ENCODE data around the gene SURF1.

SURF1 gene

DNA sequence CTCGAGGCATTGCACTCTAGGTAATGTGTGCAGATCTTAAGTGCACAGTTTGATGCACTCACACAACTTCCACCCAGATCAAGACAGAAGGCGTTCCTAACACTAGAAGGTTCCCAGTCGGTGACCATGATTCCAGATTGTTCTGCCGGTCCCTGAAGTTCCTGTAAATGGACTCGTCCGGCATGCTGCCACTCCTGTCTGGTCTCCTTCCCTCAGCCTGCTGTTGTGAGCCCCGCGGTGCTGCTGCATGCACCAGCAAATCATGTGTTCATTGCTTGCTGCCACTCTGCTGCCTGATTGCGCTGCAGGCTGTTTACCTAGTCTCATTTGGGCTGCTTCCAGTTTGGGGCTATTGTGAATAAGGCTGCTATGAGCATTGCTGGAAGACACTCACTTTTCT, 31.4 kb upstream of the SURF1 start:
- no peaks in the 10 kb centered on the region for H3K79me2 ChIP-seq (ENCODE audit: insufficient read depth, low read length)
- H3K27me3 ChIP-seq (ENCODE audit: low read length), result no peaks in the 10 kb centered on the region
- H3K4me2 ChIP-seq (ENCODE audit: low read depth, low read length, poor library complexity, severe bottlenecking), result no peak overlapping the region
- H2AFZ ChIP-seq (ENCODE audit: low read depth, low read length, severe bottlenecking), result no peak overlapping the region
- H3K9ac ChIP-seq (ENCODE audit: low read length), result no peak overlapping the region
- H3K4me3 ChIP-seq (ENCODE audit: insufficient read depth, low read length, poor library complexity, severe bottlenecking), result no peak overlapping the region
- TF ChIP-seq EZH2phosphoT487 (conservative IDR thresholded peaks at IDR 0.05; ENCODE audit: low read length), result no peak
- TF ChIP-seq, protein P1, sequence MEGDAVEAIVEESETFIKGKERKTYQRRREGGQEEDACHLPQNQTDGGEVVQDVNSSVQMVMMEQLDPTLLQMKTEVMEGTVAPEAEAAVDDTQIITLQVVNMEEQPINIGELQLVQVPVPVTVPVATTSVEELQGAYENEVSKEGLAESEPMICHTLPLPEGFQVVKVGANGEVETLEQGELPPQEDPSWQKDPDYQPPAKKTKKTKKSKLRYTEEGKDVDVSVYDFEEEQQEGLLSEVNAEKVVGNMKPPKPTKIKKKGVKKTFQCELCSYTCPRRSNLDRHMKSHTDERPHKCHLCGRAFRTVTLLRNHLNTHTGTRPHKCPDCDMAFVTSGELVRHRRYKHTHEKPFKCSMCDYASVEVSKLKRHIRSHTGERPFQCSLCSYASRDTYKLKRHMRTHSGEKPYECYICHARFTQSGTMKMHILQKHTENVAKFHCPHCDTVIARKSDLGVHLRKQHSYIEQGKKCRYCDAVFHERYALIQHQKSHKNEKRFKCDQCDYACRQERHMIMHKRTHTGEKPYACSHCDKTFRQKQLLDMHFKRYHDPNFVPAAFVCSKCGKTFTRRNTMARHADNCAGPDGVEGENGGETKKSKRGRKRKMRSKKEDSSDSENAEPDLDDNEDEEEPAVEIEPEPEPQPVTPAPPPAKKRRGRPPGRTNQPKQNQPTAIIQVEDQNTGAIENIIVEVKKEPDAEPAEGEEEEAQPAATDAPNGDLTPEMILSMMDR (IDR thresholded peaks at IDR 0.05; ENCODE audit: insufficient read depth, low read length, poor library complexity, severe bottlenecking), result no peak
- no peaks in the 10 kb centered on the region for H4K20me1 ChIP-seq (ENCODE audit: low read depth, low read length)
- H3F3A ChIP-seq (ENCODE audit: insufficient read depth), result no peaks in the 10 kb centered on the region
- H3K9me3 ChIP-seq (ENCODE audit: insufficient read depth, low read length), result no peaks in the 10 kb centered on the region; the same call in 1 of the 2 replicates
- H3K36me3 ChIP-seq (ENCODE audit: low read length), result no peaks in the 10 kb centered on the region
- no peaks in the 10 kb centered on the region for H3K9me2 ChIP-seq (replicated peaks; ENCODE audit: insufficient read depth, low read length)
- H3K27ac ChIP-seq (ENCODE audit: low read depth, low read length), result no peak overlapping the region

DNA sequence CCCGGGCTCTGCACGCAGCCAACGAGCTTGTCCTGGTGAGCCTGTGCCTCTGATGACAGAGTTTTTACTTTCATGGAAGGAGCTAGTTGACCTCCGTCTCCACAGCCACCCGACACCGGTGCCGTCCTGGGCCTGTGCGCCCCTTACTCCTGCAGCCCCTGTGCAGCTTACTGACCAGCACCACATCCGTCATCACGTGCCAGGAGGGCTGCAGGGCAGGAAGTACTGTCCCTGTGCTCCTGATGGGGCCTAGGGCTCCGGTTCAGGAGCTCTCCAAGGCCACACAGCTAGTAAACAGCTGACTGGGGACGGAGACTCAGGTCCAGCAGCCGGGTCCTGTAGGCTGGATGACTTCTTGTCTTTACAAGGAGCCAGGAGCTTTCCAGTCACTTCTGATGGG, 30.1 kb upstream of the SURF1 start:
- H3K9me2 ChIP-seq (replicated peaks; ENCODE audit: insufficient read depth, low read length), result no peaks in the 10 kb centered on the region
- no peaks in the 10 kb centered on the region for H3F3A ChIP-seq (ENCODE audit: insufficient read depth)
- H3K9ac ChIP-seq (ENCODE audit: low read length), result no peak overlapping the region
- H3K4me2 ChIP-seq (ENCODE audit: low read depth, low read length, poor library complexity, severe bottlenecking), result no peak overlapping the region
- H3K27ac ChIP-seq (ENCODE audit: low read depth, low read length), result no peak overlapping the region
- H3K9me3 ChIP-seq (ENCODE audit: insufficient read depth, low read length), result no peaks in the 10 kb centered on the region; the same call in 1 of the 2 replicates
- TF ChIP-seq EZH2phosphoT487 (conservative IDR thresholded peaks at IDR 0.05; ENCODE audit: low read length), result no peak
- TF ChIP-seq, protein P1 (IDR thresholded peaks at IDR 0.05; ENCODE audit: insufficient read depth, low read length, poor library complexity, severe bottlenecking), result no peak
- no peaks in the 10 kb centered on the region for H3K36me3 ChIP-seq (ENCODE audit: low read length)
- no peaks in the 10 kb centered on the region for H3K79me2 ChIP-seq (ENCODE audit: insufficient read depth, low read length)
- H3K27me3 ChIP-seq (ENCODE audit: low read length), result no peaks in the 10 kb centered on the region
- H4K20me1 ChIP-seq (ENCODE audit: low read depth, low read length), result no peaks in the 10 kb centered on the region
- no peak overlapping the region for H3K4me3 ChIP-seq (ENCODE audit: insufficient read depth, low read length, poor library complexity, severe bottlenecking)
- no peak overlapping the region for H2AFZ ChIP-seq (ENCODE audit: low read depth, low read length, severe bottlenecking)

DNA sequence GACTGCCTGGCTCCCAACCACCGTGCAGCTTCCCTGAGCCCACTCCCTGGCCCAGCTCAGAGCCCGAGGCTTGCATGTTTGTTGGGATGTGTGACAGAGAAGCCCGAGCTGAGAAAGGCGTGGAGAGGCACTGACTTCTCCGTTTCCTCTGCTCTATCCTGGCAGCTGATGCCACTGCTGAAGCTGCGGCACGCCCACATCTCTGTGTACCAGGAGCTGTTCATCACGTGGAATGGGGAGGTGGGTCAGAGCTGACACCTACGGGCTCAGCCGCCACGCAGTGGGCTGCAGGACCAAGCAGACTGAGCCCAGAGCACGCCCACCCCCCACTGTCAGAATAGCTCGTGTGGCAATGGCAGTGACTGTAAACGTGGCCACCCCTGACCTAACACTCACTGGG, 29.2 kb upstream of the SURF1 start:
- Histone ChIP-seq H3K9me3 (ENCODE audit: insufficient read depth, low read length) (no peaks in the 10 kb centered on the region; the same call in 1 of the 2 replicates), H3K9ac (ENCODE audit: low read length) (no peak overlapping the region), H3K4me3 (ENCODE audit: insufficient read depth, low read length, poor library complexity, severe bottlenecking) (no peak overlapping the region), H3K79me2 (ENCODE audit: insufficient read depth, low read length) (no peaks in the 10 kb centered on the region), H3K4me2 (ENCODE audit: low read depth, low read length, poor library complexity, severe bottlenecking) (no peak overlapping the region), H3K27ac (ENCODE audit: low read depth, low read length) (no peak overlapping the region), H3K27me3 (ENCODE audit: low read length) (no peaks in the 10 kb centered on the region), H3F3A (ENCODE audit: insufficient read depth) (no peaks in the 10 kb centered on the region), H4K20me1 (ENCODE audit: low read depth, low read length) (no peaks in the 10 kb centered on the region), H2AFZ (ENCODE audit: low read depth, low read length, severe bottlenecking) (no peak overlapping the region), H3K9me2 (replicated peaks; ENCODE audit: insufficient read depth, low read length) (no peaks in the 10 kb centered on the region), H3K36me3 (ENCODE audit: low read length) (no peaks in the 10 kb centered on the region)
- TF ChIP-seq, protein P1 (IDR thresholded peaks at IDR 0.05; ENCODE audit: insufficient read depth, low read length, poor library complexity, severe bottlenecking), result no peak
- TF ChIP-seq EZH2phosphoT487 (conservative IDR thresholded peaks at IDR 0.05; ENCODE audit: low read length), result no peak
